Retinal pigment epithelial cell (primary cell): ENCODE measurements around the gene KRTAP5-6.

ENCODE experiments used
- DNase-seq: peaks from one replicate; pipeline ENCODE4 v3.0.0-alpha.2; 2010; ENCODE audit warnings: low read depth
- H3K4me3 ChIP-seq: 2 replicates; pipeline ENCODE4 v1.5.1; 2011; ENCODE audit warnings: mild to moderate bottlenecking, low read length, control low read depth, moderate library complexity
- CTCF ChIP-seq: conservative IDR thresholded peaks from 2 replicates; pipeline ENCODE4 v1.5.1; 2011; ENCODE audit warnings: low read depth, low read length, control low read depth, inconsistent platforms

The KRTAP5-6 gene

GRCh38 chr11:1696608-1697570, at the start of gene KRTAP5-6:
Gene KRTAP5-6, plus strand, starts transcription at chr11:1697195. Its CDS starts 51 bp downstream, at chr11:1697246.
- H3K4me3 ChIP-seq, result no peak within 1 kb of the TSS
- DNase-seq, result no peak
- no peak for TF ChIP-seq CTCF

- TF ChIP-seq CTCF, result no peak
- no peak overlapping the region for H3K4me3 ChIP-seq
- no peak for DNase-seq
Measured at GRCh38 chr11:1647901-1648652, 48.9 kb upstream of the KRTAP5-6 start.

GRCh38 chr11:1648653-1649420, 48.2 kb upstream of the KRTAP5-6 start:
- no peak for DNase-seq
- no peak for TF ChIP-seq CTCF
- no peak overlapping the region for H3K4me3 ChIP-seq

GRCh38 chr11:1650034-1650917, 46.7 kb upstream of the KRTAP5-6 start:
- no peak overlapping the region for H3K4me3 ChIP-seq
- no peak for TF ChIP-seq CTCF
- DNase-seq, result no peak

GRCh38 chr11:1650918-1651262, 46.1 kb upstream of the KRTAP5-6 start:
- H3K4me3 ChIP-seq, result no peak overlapping the region
- DNase-seq, result no peak
- TF ChIP-seq CTCF, result no peak

GRCh38 chr11:1651411-1651980, 45.5 kb upstream of the KRTAP5-6 start:
- TF ChIP-seq CTCF, result no peak
- no peak overlapping the region for H3K4me3 ChIP-seq
- DNase-seq, result no peak
